A549 (cell line): ENCODE data around the gene NOS3. TPM values are rescaled to one million over a fixed set of nuclear protein-coding genes. Genes with fewer than 3 reads are reported as not detected.

Experiments used
- ATAC-seq, 2 experiments: fragments of 200-7000 bp in 1 of 2; fragments of >200 bp in 1 of 2; cut with Nextera tagmentation in 1 of 2; cut with Tn5 transposase in 1 of 2; 3 replicates each; pipeline versions ENCODE4 v1.8.0 to v1.9.1; 2018 to 2020; ENCODE audit warnings: mild to moderate bottlenecking in 1 of 2, moderate library complexity in 1 of 2
- CTCF ChIA-PET: fragments of 300-600 bp; sonication (Branson Sonifier 250); formaldehyde crosslinking; extraction: SDS; loops from one replicate; lab custom pipeline; 2021; ENCODE audit warnings: antibody characterized with exemption, inconsistent platforms; lab: Yijun Ruan, JAX
- POLR2A ChIA-PET: fragments of 350-600 bp; formaldehyde crosslinking; extraction: SDS; loops from one replicate; lab custom pipeline; 2021; ENCODE audit warnings: antibody characterized with exemption, inconsistent platforms; lab: Yijun Ruan, JAX
- DNase-seq, 2 experiments: peaks; one replicate each; pipeline versions ENCODE4 v3.0.0 to v3.0.0-alpha.2; 2011 to 2016; ENCODE audit warnings: low read depth in 1 of 2, low spot score in 1 of 2
- FAIRE-seq: peaks from 2 replicates; lab custom pipeline; 2011; peaks lifted over from hg19 to GRCh38; lab: Jason Lieb, UNC
- H3K27ac ChIP-seq, 2 experiments: fragments of >200 bp; sonication (Bioruptor Twin); formaldehyde crosslinking; 3 replicates each; pipeline ENCODE4 v1.5.1; 2016 to 2017
- H3K4me1 ChIP-seq: fragments of >200 bp; sonication (Bioruptor Twin); formaldehyde crosslinking; 3 replicates; pipeline ENCODE4 v1.6.1; 2016
- H3K4me2 ChIP-seq: fragments of >200 bp; sonication (Bioruptor Twin); formaldehyde crosslinking; 3 replicates; pipeline ENCODE4 v1.6.1; 2016
- H3K4me3 ChIP-seq: fragments of >200 bp; sonication (Bioruptor Twin); formaldehyde crosslinking; 3 replicates; pipeline ENCODE4 v1.5.1; 2016
- H3K9me3 ChIP-seq: fragments of >200 bp; sonication (Bioruptor Twin); formaldehyde crosslinking; 3 replicates; pipeline ENCODE4 v1.6.1; 2016
- BHLHE40 ChIP-seq: IDR thresholded peaks from 2 replicates; pipeline ENCODE4 v1.6.1; 2012; ENCODE audit warnings: low read depth, low read length, inconsistent platforms
- CBX2 ChIP-seq: fragments of 200-600 bp; sonication (generic); IDR thresholded peaks from 2 replicates; pipeline ENCODE4 v1.6.1; 2016; ENCODE audit warnings: low read depth, mild to moderate bottlenecking, borderline replicate concordance
- CEBPB ChIP-seq, 2 experiments: fragments of >200 bp in 1 of 2; sonication (Bioruptor Twin) in 1 of 2; formaldehyde crosslinking in 1 of 2; IDR thresholded peaks; 2 replicates each; pipeline ENCODE4 v1.6.1; 2012 to 2016
- CHD2 ChIP-seq: fragments of 150-350 bp; IDR thresholded peaks from 2 replicates; pipeline ENCODE4 v1.6.1; 2014; ENCODE audit warnings: low read length; ENCODE audit not compliant: partially characterized antibody
- EHMT2 ChIP-seq: fragments of 200-600 bp; sonication (generic); IDR thresholded peaks from 2 replicates; pipeline ENCODE4 v1.6.1; 2016; ENCODE audit warnings: antibody characterized with exemption, low read depth, mild to moderate bottlenecking, moderate library complexity
- EP300 ChIP-seq, 2 experiments: fragments of >200 bp; sonication (Bioruptor Twin); formaldehyde crosslinking; IDR thresholded peaks; 2 replicates in 1 of 2; 3 replicates in 1 of 2; pipeline ENCODE4 v1.6.1; 2016 to 2017
- ESRRA ChIP-seq: fragments of 150-350 bp; IDR thresholded peaks from 2 replicates; pipeline ENCODE4 v1.6.1; 2014; ENCODE audit warnings: mild to moderate bottlenecking, low read length, borderline replicate concordance
- FOSB ChIP-seq: fragments of 250-450 bp; sonication (Bioruptor Pico); IDR thresholded peaks from 2 replicates; pipeline ENCODE4 v1.5.0; 2020; ENCODE audit warnings: mild to moderate bottlenecking, moderate library complexity
- FOSL2 ChIP-seq, 2 experiments: fragments of 450-650 bp in 1 of 2; fragments of >200 bp in 1 of 2; sonication (Bioruptor Twin) in 1 of 2; formaldehyde crosslinking; IDR thresholded peaks; 2 replicates each; pipeline versions ENCODE4 v1.5.0 to v1.6.1; 2016 to 2020; ENCODE audit warnings: mild to moderate bottlenecking in 1 of 2, moderate library complexity in 1 of 2
- FOXS1 ChIP-seq: fragments of 250-450 bp; sonication (Bioruptor Pico); IDR thresholded peaks from 2 replicates; pipeline ENCODE4 v1.5.0; 2020; ENCODE audit warnings: mild to moderate bottlenecking, moderate library complexity
- GATA3 ChIP-seq: IDR thresholded peaks from 2 replicates; pipeline ENCODE4 v1.6.1; 2012; ENCODE audit warnings: borderline replicate concordance
- HDAC2 ChIP-seq: fragments of 200-600 bp; sonication (generic); IDR thresholded peaks from 2 replicates; pipeline ENCODE4 v1.6.1; 2016
- HOXB5 ChIP-seq: fragments of 250-450 bp; sonication (Bioruptor Pico); IDR thresholded peaks from 2 replicates; pipeline ENCODE4 v1.5.0; 2020; ENCODE audit warnings: mild to moderate bottlenecking, moderate library complexity
- JUNB ChIP-seq: fragments of >200 bp; sonication (Bioruptor Twin); formaldehyde crosslinking; IDR thresholded peaks from 2 replicates; pipeline ENCODE4 v1.6.1; 2016
- KDM5A ChIP-seq: fragments of 200-600 bp; sonication (generic); IDR thresholded peaks from 2 replicates; pipeline ENCODE4 v1.6.1; 2016; ENCODE audit warnings: antibody characterized with exemption, mild to moderate bottlenecking
- MAZ ChIP-seq: fragments of 150-350 bp; IDR thresholded peaks from 2 replicates; pipeline ENCODE4 v1.6.1; 2014; ENCODE audit warnings: antibody characterized with exemption, low read depth, low read length, borderline replicate concordance
- NFE2L2 ChIP-seq: fragments of 150-350 bp; conservative IDR thresholded peaks from 2 replicates; pipeline ENCODE4 v1.6.1; 2014; ENCODE audit warnings: low read length
- NPAS2 ChIP-seq: fragments of 250-450 bp; sonication (Bioruptor Pico); IDR thresholded peaks from 2 replicates; pipeline ENCODE4 v1.8.0; 2022; ENCODE audit warnings: mild to moderate bottlenecking, moderate library complexity, borderline replicate concordance
- POLR2AphosphoS2 ChIP-seq: conservative IDR thresholded peaks from 2 replicates; pipeline ENCODE4 v1.6.1; 2012; ENCODE audit warnings: low read length, improper control_type of control experiment, inconsistent platforms
- RCOR1 ChIP-seq: fragments of 150-350 bp; IDR thresholded peaks from 2 replicates; pipeline ENCODE4 v1.6.1; 2014; ENCODE audit warnings: antibody characterized with exemption, low read length, low read depth
- SMC3 ChIP-seq: fragments of >200 bp; sonication (Bioruptor Twin); formaldehyde crosslinking; IDR thresholded peaks from 3 replicates; pipeline ENCODE4 v1.6.1; 2018; ENCODE audit warnings: inconsistent platforms
- SREBF2 ChIP-seq: fragments of 450-650 bp; IDR thresholded peaks from 2 replicates; pipeline ENCODE4 v1.6.1; 2014; ENCODE audit warnings: mild to moderate bottlenecking, moderate library complexity
- TP53 ChIP-seq: fragments of 250-450 bp; sonication (Bioruptor Pico); IDR thresholded peaks from 2 replicates; pipeline ENCODE4 v1.5.0; 2021; ENCODE audit warnings: mild to moderate bottlenecking, moderate library complexity
- ZC3H11A ChIP-seq: fragments of 450-650 bp; IDR thresholded peaks from 2 replicates; pipeline ENCODE4 v1.6.1; 2014; ENCODE audit warnings: antibody characterized with exemption, mild to moderate bottlenecking
- ZNF302 ChIP-seq: fragments of 250-450 bp; sonication (Bioruptor Pico); IDR thresholded peaks from 2 replicates; pipeline ENCODE4 v1.9.0; 2021; ENCODE audit warnings: inconsistent platforms, mild to moderate bottlenecking, moderate library complexity
- ZSCAN20 ChIP-seq: fragments of 250-450 bp; sonication (Bioruptor Pico); IDR thresholded peaks from 2 replicates; pipeline ENCODE4 v1.8.0; 2022; ENCODE audit warnings: mild to moderate bottlenecking, moderate library complexity
- WGBS: methylation state at CpG from one replicate; pipeline ENCODE4 v1.1.6; 2017; ENCODE audit errors: missing lambda C conversion rate; 5-methylcytosine and 5-hydroxymethylcytosine counted together
- polyA plus RNA-seq, 4 experiments: library from polyadenylated mRNA; depleted of rRNA in 3 of 4; stranded (reverse); fragments of >200 nt; fragmentation: RNase III in 1 of 4; extraction: RNeasy Plus Mini Kit Qiagen cat#74134 plus additional on column Dnase treatment in 1 of 4; gene quantifications; 2 replicates in 3 of 4; 3 replicates in 1 of 4; pipeline ENCODE4 v1.2.3, GENCODE V29; 2011 to 2017
- TF ChIP-seq, protein P1 (sequence below): fragments of >200 bp; sonication (Bioruptor Twin); formaldehyde crosslinking; IDR thresholded peaks from 3 replicates; pipeline ENCODE4 v1.5.1; 2016
- TF ChIP-seq, protein P2 (sequence below): fragments of 250-450 bp; sonication (Bioruptor Pico); IDR thresholded peaks from 2 replicates; pipeline ENCODE4 v1.5.0; 2021; ENCODE audit warnings: mild to moderate bottlenecking, moderate library complexity, borderline replicate concordance
- TF ChIP-seq, protein P3 (sequence below): fragments of 450-650 bp; IDR thresholded peaks from 2 replicates; pipeline ENCODE4 v1.6.1; 2014; ENCODE audit warnings: antibody characterized with exemption
- TF ChIP-seq, protein P4 (sequence below): fragments of 200-600 bp; sonication (generic); IDR thresholded peaks from 2 replicates; pipeline ENCODE4 v1.6.1; 2016; ENCODE audit warnings: antibody characterized with exemption, mild to moderate bottlenecking, moderate library complexity
- TF ChIP-seq, protein P5 (sequence below): fragments of 150-350 bp; IDR thresholded peaks from 2 replicates; pipeline ENCODE4 v1.6.1; 2014; ENCODE audit warnings: low read depth, mild to moderate bottlenecking, low read length

Gene NOS3
- polyA plus RNA-seq, 2 of the 4 experiments (the other 2 are of a cell fraction) = 0.52 to 0.71 TPM

DNA sequence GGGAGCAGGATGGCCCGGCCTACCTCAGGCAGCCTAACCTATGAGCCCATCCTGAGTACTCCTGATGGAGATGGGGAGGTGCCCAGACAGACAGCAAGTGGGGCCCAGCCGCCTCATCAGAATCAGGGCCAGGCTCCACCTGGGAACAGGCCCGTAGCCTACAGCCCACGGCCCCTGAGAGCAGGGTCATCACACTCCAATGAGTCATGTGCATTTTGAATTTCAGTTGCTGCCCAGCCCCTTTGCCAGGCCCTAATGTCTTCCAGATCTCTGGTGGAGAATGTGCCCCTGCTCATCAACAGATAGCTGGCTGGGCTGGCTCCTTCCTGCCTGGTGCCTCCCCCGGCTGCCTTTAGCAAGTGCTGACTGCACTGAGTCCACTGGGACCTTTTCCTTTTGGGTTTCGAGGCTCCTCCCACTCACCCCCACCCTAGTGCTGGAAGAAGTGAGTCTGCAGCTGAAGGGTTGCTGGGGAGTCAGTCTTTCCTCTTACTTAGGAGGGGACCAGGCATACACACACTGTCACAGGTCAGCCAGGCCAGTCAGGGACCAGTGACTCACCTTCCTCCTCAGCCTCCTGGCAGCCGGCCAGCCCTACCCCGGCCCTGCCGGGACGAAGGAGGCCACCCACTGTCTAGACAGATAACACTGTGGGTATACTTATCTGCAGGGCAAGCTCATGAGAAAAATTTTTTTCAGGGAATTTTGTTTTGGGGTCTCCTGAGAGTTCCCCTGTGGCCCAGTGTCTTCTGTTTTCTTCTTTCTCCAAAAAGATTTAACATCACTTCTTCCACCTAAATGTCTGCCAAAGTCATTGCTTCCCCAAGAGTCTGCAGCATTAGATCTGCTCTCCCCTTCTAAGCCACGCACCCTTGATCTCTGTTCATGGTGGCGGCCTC lies 48.4 kb downstream of the NOS3 start:
- FAIRE-seq (peak; percentile 96), DNase-seq (peak; percentile 79 to 93), ATAC-seq (peak; percentile 81 to 88)
- peaks cover 33% of the 10 kb centered on the region for H3K4me1 ChIP-seq
- no peaks in the 10 kb centered on the region for H3K9me3 ChIP-seq
- 15% methylated on average over 11 of the region's 12 CpGs for whole genome bisulfite sequencing
- H3K27ac ChIP-seq = peak overlapping the region; percentile 79 to 88
- H3K4me2 ChIP-seq = peak overlapping the region; percentile 65
- ChIA-PET POLR2A (interaction anchor here (0.8 to 1.8 kb wide), 5 partner anchors 8 to 41 kb away, joined by 3 to 15 read pairs (median 9); partner anchors contain the start of genes ABCB8, ASIC3, CDK5 and FASTK), CTCF (interaction anchor here (1.0 to 4.4 kb wide), 10 partner anchors 9 to 81 kb away, joined by 3 to 24 read pairs (median 5); partner anchors contain the start of genes ABCB8 and ATG9B)
- H3K4me3 ChIP-seq = no peak overlapping the region
- TF ChIP-seq TP53 (CRISPR knock-in tag) (no peak), GATA3 (peak; percentile 50; the same call in 1 of the 2 replicates), FOXS1 (CRISPR knock-in tag) (no peak), ZSCAN20 (CRISPR knock-in tag) (no peak), JUNB (peak; percentile 49), CBX2 (no peak), EP300 (IDR thresholded peaks at IDR 0.05) (no peak), MAZ (no peak), HOXB5 (CRISPR knock-in tag) (no peak), BHLHE40 (no peak), FOSB (CRISPR knock-in tag) (no peak), ZNF302 (CRISPR knock-in tag) (no peak), NPAS2 (CRISPR knock-in tag) (no peak), HDAC2 (no peak), EHMT2 (no peak), SMC3 (no peak), FOSL2 (IDR thresholded peaks at IDR 0.05) (peak; percentile 59; the same call in 1 of the 2 replicates), FOSL2 (CRISPR knock-in tag; IDR thresholded peaks at IDR 0.05) (peak; percentile 90), KDM5A (no peak), ESRRA (no peak), RCOR1 (no peak), ZC3H11A (no peak), CHD2 (no peak), NFE2L2 (no peak), POLR2AphosphoS2 (no peak), CEBPB (IDR thresholded peaks at IDR 0.05) (no peak), SREBF2 (no peak)
- TF ChIP-seq, protein P1, sequence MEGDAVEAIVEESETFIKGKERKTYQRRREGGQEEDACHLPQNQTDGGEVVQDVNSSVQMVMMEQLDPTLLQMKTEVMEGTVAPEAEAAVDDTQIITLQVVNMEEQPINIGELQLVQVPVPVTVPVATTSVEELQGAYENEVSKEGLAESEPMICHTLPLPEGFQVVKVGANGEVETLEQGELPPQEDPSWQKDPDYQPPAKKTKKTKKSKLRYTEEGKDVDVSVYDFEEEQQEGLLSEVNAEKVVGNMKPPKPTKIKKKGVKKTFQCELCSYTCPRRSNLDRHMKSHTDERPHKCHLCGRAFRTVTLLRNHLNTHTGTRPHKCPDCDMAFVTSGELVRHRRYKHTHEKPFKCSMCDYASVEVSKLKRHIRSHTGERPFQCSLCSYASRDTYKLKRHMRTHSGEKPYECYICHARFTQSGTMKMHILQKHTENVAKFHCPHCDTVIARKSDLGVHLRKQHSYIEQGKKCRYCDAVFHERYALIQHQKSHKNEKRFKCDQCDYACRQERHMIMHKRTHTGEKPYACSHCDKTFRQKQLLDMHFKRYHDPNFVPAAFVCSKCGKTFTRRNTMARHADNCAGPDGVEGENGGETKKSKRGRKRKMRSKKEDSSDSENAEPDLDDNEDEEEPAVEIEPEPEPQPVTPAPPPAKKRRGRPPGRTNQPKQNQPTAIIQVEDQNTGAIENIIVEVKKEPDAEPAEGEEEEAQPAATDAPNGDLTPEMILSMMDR = no peak
- TF ChIP-seq, protein P2, sequence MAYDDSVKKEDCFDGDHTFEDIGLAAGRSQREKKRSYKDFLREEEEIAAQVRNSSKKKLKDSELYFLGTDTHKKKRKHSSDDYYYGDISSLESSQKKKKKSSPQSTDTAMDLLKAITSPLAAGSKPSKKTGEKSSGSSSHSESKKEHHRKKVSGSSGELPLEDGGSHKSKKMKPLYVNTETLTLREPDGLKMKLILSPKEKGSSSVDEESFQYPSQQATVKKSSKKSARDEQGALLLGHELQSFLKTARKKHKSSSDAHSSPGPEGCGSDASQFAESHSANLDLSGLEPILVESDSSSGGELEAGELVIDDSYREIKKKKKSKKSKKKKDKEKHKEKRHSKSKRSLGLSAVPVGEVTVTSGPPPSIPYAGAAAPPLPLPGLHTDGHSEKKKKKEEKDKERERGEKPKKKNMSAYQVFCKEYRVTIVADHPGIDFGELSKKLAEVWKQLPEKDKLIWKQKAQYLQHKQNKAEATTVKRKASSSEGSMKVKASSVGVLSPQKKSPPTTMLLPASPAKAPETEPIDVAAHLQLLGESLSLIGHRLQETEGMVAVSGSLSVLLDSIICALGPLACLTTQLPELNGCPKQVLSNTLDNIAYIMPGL = no peak
- TF ChIP-seq, protein P3, sequence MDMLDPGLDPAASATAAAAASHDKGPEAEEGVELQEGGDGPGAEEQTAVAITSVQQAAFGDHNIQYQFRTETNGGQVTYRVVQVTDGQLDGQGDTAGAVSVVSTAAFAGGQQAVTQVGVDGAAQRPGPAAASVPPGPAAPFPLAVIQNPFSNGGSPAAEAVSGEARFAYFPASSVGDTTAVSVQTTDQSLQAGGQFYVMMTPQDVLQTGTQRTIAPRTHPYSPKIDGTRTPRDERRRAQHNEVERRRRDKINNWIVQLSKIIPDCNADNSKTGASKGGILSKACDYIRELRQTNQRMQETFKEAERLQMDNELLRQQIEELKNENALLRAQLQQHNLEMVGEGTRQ = no peak
- TF ChIP-seq, protein P4, sequence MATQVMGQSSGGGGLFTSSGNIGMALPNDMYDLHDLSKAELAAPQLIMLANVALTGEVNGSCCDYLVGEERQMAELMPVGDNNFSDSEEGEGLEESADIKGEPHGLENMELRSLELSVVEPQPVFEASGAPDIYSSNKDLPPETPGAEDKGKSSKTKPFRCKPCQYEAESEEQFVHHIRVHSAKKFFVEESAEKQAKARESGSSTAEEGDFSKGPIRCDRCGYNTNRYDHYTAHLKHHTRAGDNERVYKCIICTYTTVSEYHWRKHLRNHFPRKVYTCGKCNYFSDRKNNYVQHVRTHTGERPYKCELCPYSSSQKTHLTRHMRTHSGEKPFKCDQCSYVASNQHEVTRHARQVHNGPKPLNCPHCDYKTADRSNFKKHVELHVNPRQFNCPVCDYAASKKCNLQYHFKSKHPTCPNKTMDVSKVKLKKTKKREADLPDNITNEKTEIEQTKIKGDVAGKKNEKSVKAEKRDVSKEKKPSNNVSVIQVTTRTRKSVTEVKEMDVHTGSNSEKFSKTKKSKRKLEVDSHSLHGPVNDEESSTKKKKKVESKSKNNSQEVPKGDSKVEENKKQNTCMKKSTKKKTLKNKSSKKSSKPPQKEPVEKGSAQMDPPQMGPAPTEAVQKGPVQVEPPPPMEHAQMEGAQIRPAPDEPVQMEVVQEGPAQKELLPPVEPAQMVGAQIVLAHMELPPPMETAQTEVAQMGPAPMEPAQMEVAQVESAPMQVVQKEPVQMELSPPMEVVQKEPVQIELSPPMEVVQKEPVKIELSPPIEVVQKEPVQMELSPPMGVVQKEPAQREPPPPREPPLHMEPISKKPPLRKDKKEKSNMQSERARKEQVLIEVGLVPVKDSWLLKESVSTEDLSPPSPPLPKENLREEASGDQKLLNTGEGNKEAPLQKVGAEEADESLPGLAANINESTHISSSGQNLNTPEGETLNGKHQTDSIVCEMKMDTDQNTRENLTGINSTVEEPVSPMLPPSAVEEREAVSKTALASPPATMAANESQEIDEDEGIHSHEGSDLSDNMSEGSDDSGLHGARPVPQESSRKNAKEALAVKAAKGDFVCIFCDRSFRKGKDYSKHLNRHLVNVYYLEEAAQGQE = no peak
- TF ChIP-seq, protein P5, sequence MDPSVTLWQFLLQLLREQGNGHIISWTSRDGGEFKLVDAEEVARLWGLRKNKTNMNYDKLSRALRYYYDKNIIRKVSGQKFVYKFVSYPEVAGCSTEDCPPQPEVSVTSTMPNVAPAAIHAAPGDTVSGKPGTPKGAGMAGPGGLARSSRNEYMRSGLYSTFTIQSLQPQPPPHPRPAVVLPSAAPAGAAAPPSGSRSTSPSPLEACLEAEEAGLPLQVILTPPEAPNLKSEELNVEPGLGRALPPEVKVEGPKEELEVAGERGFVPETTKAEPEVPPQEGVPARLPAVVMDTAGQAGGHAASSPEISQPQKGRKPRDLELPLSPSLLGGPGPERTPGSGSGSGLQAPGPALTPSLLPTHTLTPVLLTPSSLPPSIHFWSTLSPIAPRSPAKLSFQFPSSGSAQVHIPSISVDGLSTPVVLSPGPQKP = no peak
